Measurements from ENCODE around the gene NCOA3. TPM values are rescaled to one million over a fixed set of nuclear protein-coding genes. Genes with fewer than 3 reads are reported as not detected.

The NCOA3 gene
- total and polyA plus RNA-seq, 10 of the 15 experiments (the other 5 are each of a cell fraction or from before 2014, with no cell fraction given), result 16.9 to 96.2 (median 73.6) TPM

DNA sequence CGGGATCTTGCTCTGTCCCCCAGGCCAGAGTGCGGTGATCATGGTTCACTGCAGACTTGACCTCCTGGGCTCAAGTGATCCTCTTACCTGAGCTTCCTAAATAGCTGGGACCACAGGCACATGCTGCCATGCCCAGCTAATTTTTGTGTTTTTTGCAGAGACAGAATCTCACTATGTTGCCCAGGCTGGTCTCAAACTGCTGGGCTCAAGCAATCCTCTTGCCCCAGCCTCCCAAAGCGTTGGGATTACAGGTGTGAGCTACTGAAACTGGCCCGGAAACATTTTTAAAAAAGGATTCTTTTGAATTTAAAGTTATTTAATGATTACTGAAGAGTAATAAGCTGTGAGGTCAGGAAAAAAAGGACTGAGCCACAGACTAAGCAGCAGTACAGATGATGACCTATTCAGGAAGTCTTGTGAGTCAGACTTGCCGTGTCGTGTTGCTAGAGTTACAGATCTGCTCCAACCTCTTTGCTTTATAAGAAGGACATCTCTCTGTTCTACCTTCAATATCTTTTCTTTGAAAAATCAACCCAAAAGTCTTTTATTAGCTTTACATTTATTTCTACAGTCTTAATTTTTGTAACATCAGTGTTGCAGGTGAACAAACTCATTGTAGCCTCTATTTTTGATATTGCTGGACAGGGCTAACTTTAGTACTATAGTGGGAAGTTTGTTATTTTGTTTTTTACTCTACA is 108.7 kb downstream of the NCOA3 start:
- H3K9me3 ChIP-seq (replicated peaks; ENCODE audit: control insufficient read depth, insufficient read depth, low read length), result no peaks in the 10 kb centered on the region; the same call in 1 of the 3 replicates
- CTCF ChIA-PET, result interaction anchor here (0.9 to 4.2 kb wide), 12 partner anchors 9 to 337 kb away, joined by 3 to 17 read pairs (median 4); partner anchors contain the start of gene NCOA3
- H2AFZ ChIP-seq (ENCODE audit: control insufficient read depth, low read depth, low read length), result no peak overlapping the region
- no peak overlapping the region for H3K4me3 ChIP-seq
- FAIRE-seq, result no peak
- H3K27me3 ChIP-seq (replicated peaks in 1 of 2; ENCODE audit: control insufficient read depth in 2 of 2, insufficient read depth in 2 of 2, low read length in 1 of 2), result no peaks in the 10 kb centered on the region
- TF ChIP-seq ETV6 (conservative IDR thresholded peaks at IDR 0.05 in 1 of 2, IDR thresholded peaks at IDR 0.05 in 1 of 2; ENCODE audit: borderline replicate concordance in 1 of 2, low read depth in 1 of 2), result peak in 1 of 2 experiments; percentile 89; a peak in 1 of 4 replicates
- TF ChIP-seq CREB1 (IDR thresholded peaks at IDR 0.05; ENCODE audit: low read depth), result peak; percentile 59
- TF ChIP-seq ATF7 (IDR thresholded peaks at IDR 0.05; ENCODE audit: low read depth), result peak; percentile 63; the same call in 1 of the 2 replicates
- TF ChIP-seq JUNB (IDR thresholded peaks at IDR 0.05), result peak; percentile 29; the same call in 1 of the 2 replicates
- no peak for TF ChIP-seq ASH2L (IDR thresholded peaks at IDR 0.05; ENCODE audit: borderline replicate concordance, low read depth)
- TF ChIP-seq, protein P1, sequence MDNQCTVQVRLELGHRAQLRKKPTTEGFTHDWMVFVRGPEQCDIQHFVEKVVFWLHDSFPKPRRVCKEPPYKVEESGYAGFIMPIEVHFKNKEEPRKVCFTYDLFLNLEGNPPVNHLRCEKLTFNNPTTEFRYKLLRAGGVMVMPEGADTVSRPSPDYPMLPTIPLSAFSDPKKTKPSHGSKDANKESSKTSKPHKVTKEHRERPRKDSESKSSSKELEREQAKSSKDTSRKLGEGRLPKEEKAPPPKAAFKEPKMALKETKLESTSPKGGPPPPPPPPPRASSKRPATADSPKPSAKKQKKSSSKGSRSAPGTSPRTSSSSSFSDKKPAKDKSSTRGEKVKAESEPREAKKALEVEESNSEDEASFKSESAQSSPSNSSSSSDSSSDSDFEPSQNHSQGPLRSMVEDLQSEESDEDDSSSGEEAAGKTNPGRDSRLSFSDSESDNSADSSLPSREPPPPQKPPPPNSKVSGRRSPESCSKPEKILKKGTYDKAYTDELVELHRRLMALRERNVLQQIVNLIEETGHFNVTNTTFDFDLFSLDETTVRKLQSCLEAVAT (IDR thresholded peaks at IDR 0.05), result 0 out of 2 replicates have a peak, but pooled peaks have one; percentile 42
- no peak for TF ChIP-seq RB1 (IDR thresholded peaks at IDR 0.05; ENCODE audit: borderline replicate concordance)
- SMC1A ChIA-PET (ENCODE audit: uncharacterized antibody, unreplicated experiment), result interaction anchor here (0.6 to 3.5 kb wide), 24 partner anchors 9 to 1570 kb away, joined by 3 to 27 read pairs (median 5); partner anchors contain the start of genes NCOA3 and ZMYND8
- intact Hi-C loops (cut with micrococcal nuclease; ENCODE audit: unreplicated experiment) (no loop called here), in situ Hi-C loops (cut with MboI) (no loop called here)
- no TSS peak for BruUV-seq (replicated peaks)
- DNase-seq (ENCODE audit: low read depth, low spot score), result peak; percentile 33
- 35% methylated on average over 6 of the region's 6 CpGs for WGBS (ENCODE audit: insufficient coverage, insufficient replicate concordance, low lambda C conversion rate, missing lambda C conversion rate)
- RAD21 ChIA-PET (ENCODE audit: unreplicated experiment), result interaction anchor here (0.7 to 4.1 kb wide), 14 partner anchors 9 to 337 kb away, joined by 3 to 18 read pairs (median 5); no protein-coding TSS in a partner anchor
- POLR2A ChIA-PET, result interaction anchor here (0.6 to 2.4 kb wide), 9 partner anchors 9 to 1362 kb away, joined by 3 to 13 read pairs (median 4); partner anchors contain the start of gene NCOA3
- peak; percentile 94 for ATAC-seq
- peaks cover 6% of the 10 kb centered on the region for H3K4me1 ChIP-seq (ENCODE audit: control insufficient read depth, insufficient read depth, low read length)
- no peak overlapping the region for H3K9ac ChIP-seq (ENCODE audit: control insufficient read depth, insufficient read depth, low read length)
- H3K79me2 ChIP-seq (ENCODE audit: control insufficient read depth, insufficient read depth, low read length), result peaks cover 84% of the 10 kb centered on the region
- H3K4me2 ChIP-seq (ENCODE audit: control insufficient read depth, insufficient read depth), result peak overlapping the region; percentile 44; the same call in 1 of the 2 replicates
- peak overlapping the region; percentile 18; the same call in 1 of the 2 replicates for H3K27ac ChIP-seq (ENCODE audit: control insufficient read depth, insufficient read depth)
- peaks cover 2 to 10% of the 10 kb centered on the region in 2 experiments; a peak in 3 of 4 replicates for H3K36me3 ChIP-seq (ENCODE audit: control insufficient read depth in 2 of 2, insufficient read depth in 2 of 2, low read length in 1 of 2)
- no peaks in the 10 kb centered on the region; the same call in 1 of the 2 replicates for H4K20me1 ChIP-seq (ENCODE audit: control insufficient read depth, insufficient read depth)

All from GM12878 (cell line).